H1 (cell line): ENCODE measurements around the gene WNT11.

ENCODE experiments used
- BACH1 ChIP-seq: IDR thresholded peaks from 2 replicates; pipeline ENCODE4 v1.6.1; 2012; ENCODE audit warnings: low read length, improper control_type of control experiment
- CTCF ChIP-seq, 3 experiments: IDR thresholded peaks; 1 replicate in 2 of 3; 2 replicates in 1 of 3; pipeline versions ENCODE4 v1.5.1 to v1.6.1; 2011; ENCODE audit warnings: low read length in 3 of 3, mild to moderate bottlenecking in 3 of 3, inconsistent platforms in 2 of 3, low read depth in 1 of 3, moderate library complexity in 1 of 3; ENCODE audit not compliant: insufficient read depth in 1 of 3; ENCODE audit errors: control extremely low read depth in 1 of 3
- EZH2 ChIP-seq: fragments of 200-600 bp; sonication (generic); IDR thresholded peaks from 2 replicates; pipeline ENCODE4 v1.7.1; 2012; ENCODE audit warnings: low read depth, mild to moderate bottlenecking, moderate library complexity, low read length, inconsistent platforms; ENCODE audit not compliant: severe bottlenecking
- JUN ChIP-seq: IDR thresholded peaks from 2 replicates; pipeline ENCODE4 v1.6.1; 2011; ENCODE audit warnings: low read depth, mild to moderate bottlenecking, improper control_type of control experiment, low read length
- POLR2A ChIP-seq, 2 experiments: IDR thresholded peaks; 1 replicate in 1 of 2; 2 replicates in 1 of 2; pipeline ENCODE4 v1.6.1; 2011; ENCODE audit warnings: low read depth in 2 of 2, low read length in 2 of 2, mild to moderate bottlenecking in 2 of 2; ENCODE audit errors: control extremely low read depth in 1 of 2
- POLR2AphosphoS5 ChIP-seq: IDR thresholded peaks from 2 replicates; pipeline ENCODE4 v1.6.1; 2011; ENCODE audit warnings: low read depth, low read length
- RFX5 ChIP-seq: IDR thresholded peaks from 2 replicates; pipeline ENCODE4 v1.6.1; 2011; ENCODE audit warnings: low read depth, low read length, improper control_type of control experiment, borderline replicate concordance
- SIN3A ChIP-seq, 2 experiments: IDR thresholded peaks in 1 of 2; conservative IDR thresholded peaks in 1 of 2; 2 replicates each; pipeline ENCODE4 v1.6.1; 2011 to 2012; ENCODE audit warnings: low read length in 2 of 2, improper control_type of control experiment in 1 of 2, low read depth in 1 of 2, mild to moderate bottlenecking in 1 of 2
- SRF ChIP-seq: IDR thresholded peaks from 2 replicates; pipeline ENCODE4 v1.6.1; 2011; ENCODE audit warnings: mild to moderate bottlenecking, low read depth, low read length, moderate library complexity
- TAF1 ChIP-seq: IDR thresholded peaks from 2 replicates; pipeline ENCODE4 v1.6.1; 2011; ENCODE audit warnings: mild to moderate bottlenecking, low read depth, low read length
- TCF12 ChIP-seq: IDR thresholded peaks from 2 replicates; pipeline ENCODE4 v1.6.1; 2011; ENCODE audit warnings: low read depth, mild to moderate bottlenecking, low read length

GRCh38 chr11:76151556-76152085 is 54.7 kb downstream of the WNT11 start:
- TF ChIP-seq JUN (no peak), SRF (no peak), CTCF (IDR thresholded peaks at IDR 0.05; ENCODE audit: control extremely low read depth in 1 of 3, insufficient read depth in 1 of 3, low read depth in 1 of 3, low read length in 3 of 3) (no peak), SIN3A (conservative IDR thresholded peaks at IDR 0.05 in 1 of 2, IDR thresholded peaks at IDR 0.05 in 1 of 2; ENCODE audit: low read depth in 1 of 2, low read length in 2 of 2) (no peak), TCF12 (no peak), RFX5 (no peak), POLR2A (IDR thresholded peaks at IDR 0.05; ENCODE audit: control extremely low read depth in 1 of 2, low read depth in 2 of 2, low read length in 2 of 2) (no peak), BACH1 (no peak), EZH2 (no peak), POLR2AphosphoS5 (no peak), TAF1 (no peak)
